Stimulated activated CD4-positive, alpha-beta T cell treated with anti-CD3 and anti-CD28 coated beads, Interleukin-2, amount 100 ng/mL, for 48 hours (primary cell): ENCODE results near the gene C1QL2.

Experiments used
- DNase-seq, 2 donors: peaks; one replicate each; pipeline ENCODE4 v3.0.0-alpha.2; 2020

C1QL2 gene

GRCh38 chr2:119136093-119136492 lies 22.5 kb downstream of the C1QL2 start:
- DNase-seq = no peak

- no peak for DNase-seq
Measured at GRCh38 chr2:119134775-119135174, 23.8 kb downstream of the C1QL2 start.

DNA sequence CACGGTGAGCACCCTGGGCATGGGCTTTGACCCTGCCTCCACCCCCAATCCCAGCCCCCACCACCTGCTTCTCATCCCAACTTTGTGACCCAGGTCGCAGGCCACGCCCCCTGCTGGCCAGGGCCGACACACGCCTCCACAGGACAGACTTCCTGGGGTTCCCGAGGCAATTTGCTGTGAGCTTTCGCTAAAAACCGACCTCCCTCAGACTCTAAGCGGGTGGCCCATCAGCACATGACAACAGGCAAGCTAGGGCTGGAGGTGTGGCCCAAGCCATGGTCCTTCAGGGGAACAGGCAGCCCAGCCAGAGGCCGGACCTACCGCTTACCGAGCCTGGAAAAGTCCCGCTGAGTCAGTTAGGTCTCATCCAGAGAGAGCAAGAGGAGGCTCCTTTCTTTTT lies 31.9 kb downstream of the C1QL2 start:
- DNase-seq = peak; percentile 23 to 37

DNA sequence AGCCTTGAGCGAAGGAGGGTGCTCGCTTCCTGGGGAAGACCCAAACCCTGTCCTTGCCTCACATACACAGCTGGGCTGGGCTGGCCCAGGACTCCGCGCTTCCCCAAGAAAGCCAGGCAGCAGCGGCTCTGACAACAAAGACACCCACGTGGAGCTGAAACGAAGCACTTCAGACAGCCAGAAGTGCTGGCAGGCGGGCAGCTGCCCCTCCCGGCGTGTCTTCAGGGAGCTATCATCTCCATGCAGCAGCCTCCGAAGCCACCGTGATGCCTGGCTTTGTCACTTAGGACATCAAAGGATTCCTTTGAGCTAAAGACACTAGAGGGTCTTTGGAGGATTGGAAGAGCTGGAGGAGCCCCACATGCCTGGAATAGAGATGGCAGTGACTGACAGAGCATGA lies 35.2 kb downstream of the C1QL2 start:
- no peak for DNase-seq

DNA sequence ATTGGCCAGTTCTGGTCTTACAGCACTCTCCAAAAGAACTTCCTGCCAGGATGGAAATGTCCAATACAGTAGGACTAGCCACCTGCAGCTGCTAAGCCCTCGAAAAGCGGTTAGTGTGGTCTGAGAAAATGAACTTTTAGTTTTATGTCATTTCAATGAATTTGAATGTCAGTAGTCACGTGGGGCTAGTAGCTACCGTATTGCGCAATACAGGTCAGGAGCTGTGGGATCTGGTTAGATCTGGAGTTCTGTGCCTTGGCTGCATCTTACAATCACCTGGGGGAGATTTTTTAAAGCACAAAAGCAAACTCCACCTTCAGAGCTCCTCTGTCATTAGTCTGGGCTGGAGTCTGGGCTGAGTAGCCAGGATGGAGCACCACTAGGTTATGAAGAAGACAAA lies 35.9 kb downstream of the C1QL2 start:
- no peak for DNase-seq

DNA sequence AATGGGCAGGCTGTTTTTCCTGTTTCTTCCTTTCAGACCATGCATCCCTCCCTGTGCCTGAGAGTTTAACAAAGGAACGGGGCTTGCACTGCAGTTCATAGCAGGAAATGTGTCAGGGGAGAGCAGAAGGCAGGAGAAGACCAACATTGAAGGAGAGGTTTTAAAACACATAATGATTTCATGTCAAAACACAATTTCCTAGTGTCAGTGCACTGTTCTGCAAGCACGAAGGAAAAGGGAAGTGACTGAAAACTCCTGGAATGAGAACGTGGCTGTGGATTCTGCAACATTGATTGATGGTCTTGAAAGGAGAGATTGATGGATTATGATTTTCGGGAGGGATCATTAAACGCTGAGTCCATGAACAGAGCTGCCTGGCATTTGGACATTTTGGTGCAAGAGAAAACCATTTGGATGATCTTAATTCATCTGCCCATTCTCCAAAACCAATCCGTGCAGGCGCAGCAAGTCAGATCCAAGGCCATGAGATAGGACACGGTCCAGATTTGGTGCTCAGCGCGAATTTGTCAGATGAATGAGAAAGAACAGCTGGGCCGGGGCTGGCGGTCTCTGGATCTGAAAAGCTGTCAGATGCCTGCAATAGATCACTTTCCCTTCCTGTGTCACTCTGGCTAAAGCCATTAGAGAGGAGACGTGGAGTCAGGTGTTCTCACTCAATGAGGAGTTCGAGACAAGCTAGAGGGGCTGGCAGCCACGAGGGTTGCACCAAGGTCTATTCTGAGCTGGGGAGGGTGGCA lies 38.4 kb downstream of the C1QL2 start:
- no peak for DNase-seq

- no peak for DNase-seq
Measured at GRCh38 chr2:119119076-119119785, 39.3 kb downstream of the C1QL2 start.

- DNase-seq = no peak
Measured at GRCh38 chr2:119117891-119118882, 40.4 kb downstream of the C1QL2 start.

DNA sequence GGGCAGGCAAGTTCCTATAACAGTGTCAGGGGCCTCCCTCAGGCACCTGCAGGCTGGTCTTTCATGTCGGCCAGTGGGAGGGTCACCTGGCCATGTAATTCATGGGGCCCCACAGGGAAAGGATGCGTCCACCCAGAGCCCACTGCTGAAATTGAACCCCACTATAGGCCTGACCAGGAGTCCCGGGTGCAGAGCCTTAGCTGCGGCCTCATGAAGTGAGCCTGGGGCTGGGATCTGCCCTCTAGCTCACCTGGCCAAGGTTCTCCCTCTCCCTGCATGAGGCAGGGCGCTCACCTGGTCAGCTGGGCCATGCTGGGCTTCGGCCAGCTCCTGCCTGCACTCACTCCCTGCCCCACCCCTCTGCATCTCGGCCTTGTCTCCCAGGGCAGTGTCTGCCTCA lies 41.1 kb downstream of the C1QL2 start:
- DNase-seq = no peak

DNA sequence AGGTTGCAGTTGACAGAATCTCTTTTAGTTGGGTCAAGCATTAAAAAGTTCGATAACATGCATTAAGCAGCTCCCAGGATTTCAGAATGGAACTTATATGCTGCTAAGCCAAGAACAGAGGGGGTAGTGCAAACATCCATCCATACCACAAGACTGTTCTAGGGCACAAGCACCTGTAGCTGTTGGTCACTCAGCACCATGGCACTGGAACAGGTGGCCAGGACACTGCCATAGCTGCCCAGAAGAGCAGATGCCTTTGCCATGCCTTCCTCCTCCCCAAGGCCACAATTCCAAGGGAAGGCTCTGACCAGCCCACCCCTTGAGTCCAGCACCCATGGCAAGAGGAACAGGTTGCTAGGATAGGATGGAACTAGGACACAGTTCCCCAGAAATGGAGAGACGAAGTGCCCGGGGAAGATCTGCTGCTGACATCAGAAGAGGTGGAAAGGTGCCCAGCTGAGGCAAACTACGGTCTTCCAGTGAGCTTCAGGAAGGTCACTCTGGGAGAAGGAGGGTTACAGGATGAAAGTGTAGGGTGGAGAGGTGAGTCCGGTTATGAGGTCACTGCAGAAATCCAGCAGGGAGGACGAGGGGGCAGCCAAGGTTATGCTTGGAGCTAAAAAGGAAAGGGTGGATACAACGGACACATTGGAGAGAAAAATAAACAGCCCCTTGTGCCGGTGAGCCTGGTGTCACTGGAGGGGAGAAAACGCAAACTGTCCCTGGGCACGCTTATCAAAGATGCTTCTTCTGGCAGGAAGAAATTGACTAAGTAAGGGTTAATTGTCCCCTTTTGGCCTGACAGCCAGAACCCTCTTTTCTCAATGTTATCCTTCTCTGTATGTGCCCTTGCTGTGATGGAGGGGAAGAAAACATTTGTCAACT lies 41.9 kb downstream of the C1QL2 start:
- DNase-seq = no peak

GRCh38 chr2:119114266-119114665 lies 44.3 kb downstream of the C1QL2 start:
- no peak for DNase-seq

- no peak for DNase-seq
Measured at GRCh38 chr2:119113489-119113770, 45.1 kb downstream of the C1QL2 start.

GRCh38 chr2:119112770-119113488 lies 45.6 kb downstream of the C1QL2 start:
- DNase-seq = no peak

DNA sequence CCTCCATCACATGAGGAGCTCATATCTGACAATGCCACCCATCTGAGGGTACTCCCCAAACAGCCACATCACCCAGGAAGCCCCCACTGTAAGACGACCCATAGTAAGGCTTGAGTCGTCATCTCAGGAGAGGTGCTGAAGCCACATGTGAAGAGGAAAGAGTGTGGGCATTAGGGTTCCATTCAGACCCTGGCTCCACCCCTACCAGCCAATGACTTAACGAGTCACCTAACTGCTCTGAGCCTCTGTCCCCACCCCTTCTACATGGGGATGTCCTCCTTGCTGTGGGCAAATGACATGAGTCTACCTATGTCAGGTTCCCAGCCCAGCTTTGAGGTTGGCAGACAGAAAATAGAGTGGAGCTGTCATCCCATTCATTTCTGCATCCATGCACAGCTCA lies 46.3 kb downstream of the C1QL2 start:
- DNase-seq = no peak

GRCh38 chr2:119111115-119111975 lies 47.2 kb downstream of the C1QL2 start:
- no peak for DNase-seq

GRCh38 chr2:119109866-119110265 lies 48.7 kb downstream of the C1QL2 start:
- no peak for DNase-seq

DNA sequence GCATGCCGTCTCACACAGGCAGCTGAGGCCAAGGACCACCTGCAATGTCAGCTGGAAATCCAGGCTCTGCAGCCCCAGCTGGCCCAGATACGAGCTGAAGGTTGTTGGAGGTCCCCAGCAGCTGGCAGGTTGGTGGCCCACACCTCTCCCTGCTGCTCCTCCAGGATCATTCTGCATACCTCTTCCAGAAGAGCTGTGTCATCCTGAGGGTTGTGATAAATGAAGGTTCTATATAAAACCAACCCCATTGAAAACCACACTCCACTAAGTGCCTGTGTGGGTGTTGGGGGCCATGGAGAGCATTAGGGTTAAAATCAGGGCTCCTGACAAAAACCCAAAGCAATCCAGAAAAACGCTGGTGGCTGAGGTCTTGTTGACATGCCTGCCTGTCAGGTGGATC lies 50.4 kb downstream of the C1QL2 start:
- DNase-seq = no peak

DNA sequence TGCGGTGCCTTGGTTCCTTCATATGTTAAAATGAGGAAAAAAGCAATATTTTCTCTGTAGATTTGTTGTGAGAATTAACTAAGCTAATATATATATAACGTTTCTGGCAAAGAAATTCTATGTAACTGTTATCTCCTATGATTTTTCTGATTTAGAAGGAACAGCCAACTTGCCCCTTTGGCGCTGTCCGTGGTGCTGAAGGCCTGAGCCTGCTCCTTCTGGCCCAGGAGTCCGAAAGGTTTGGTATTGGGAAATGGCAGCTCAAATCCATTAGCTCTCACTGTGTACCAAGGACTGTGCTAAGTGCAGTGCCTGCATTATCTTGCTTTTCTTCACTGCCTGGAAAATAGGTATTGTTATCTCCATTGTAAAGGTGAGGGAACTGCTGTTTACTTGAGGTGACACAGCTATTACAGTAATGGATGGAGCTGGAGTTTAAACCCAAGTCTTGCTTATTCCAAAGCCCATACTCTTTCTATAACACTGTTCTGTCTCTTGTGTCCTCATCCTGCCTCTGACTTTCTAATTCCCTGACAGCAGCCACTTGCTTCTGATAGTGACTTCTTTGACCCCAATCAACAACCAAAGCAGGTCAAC lies 52.2 kb downstream of the C1QL2 start:
- DNase-seq = peak; percentile 26 to 38
